CD4-positive, alpha-beta T cell treated with Interferon alpha-2 for 1 hour (primary cell): ENCODE data around the gene SPDYE3.
"Not testable (repeated sequence)": the region's sequence is repeated elsewhere in the genome, so short reads cannot be mapped to it uniquely, and the experiment has no call there.

Experiments used
- DNase-seq, 2 donors: peaks; one replicate each; pipeline ENCODE4 v3.0.0-alpha.2; 2020 to 2022

Gene SPDYE3

GRCh38 chr7:100292162-100292561 lies 15.3 kb upstream of the SPDYE3 start:
- DNase-seq = not testable (repeated sequence)

- not testable (repeated sequence) for DNase-seq
These were observed 12.2 kb upstream of the SPDYE3 start for GRCh38 chr7:100295269-100295668.

- not testable (repeated sequence) for DNase-seq
These were observed 9.5 kb upstream of the SPDYE3 start for GRCh38 chr7:100297852-100298631.

- DNase-seq = not testable (repeated sequence)
These were observed 8.9 kb upstream of the SPDYE3 start for GRCh38 chr7:100298632-100298895.

DNA sequence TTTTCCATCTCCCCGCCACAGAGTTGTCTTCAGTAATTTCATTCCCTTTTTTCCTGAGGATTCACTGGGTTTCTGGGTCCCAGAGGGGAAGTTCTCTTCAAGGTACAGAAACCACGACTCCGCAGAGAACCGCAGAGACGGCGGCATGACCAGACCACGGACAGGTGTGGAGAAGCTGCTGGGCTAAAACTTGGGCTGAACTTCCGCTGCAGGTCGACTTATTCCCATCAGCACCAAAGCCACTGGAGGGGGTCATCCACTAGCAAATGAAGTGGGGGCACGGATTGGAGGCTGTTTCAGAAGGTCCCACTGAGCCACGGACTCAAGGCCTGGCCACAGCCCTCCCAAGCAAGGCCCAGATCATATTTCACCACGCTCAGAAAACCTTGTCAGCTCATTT lies 3.0 kb upstream of the SPDYE3 start:
- not testable (repeated sequence) for DNase-seq

GRCh38 chr7:100318329-100318728 lies 10.8 kb downstream of the SPDYE3 start:
- DNase-seq = not testable (repeated sequence)

DNA sequence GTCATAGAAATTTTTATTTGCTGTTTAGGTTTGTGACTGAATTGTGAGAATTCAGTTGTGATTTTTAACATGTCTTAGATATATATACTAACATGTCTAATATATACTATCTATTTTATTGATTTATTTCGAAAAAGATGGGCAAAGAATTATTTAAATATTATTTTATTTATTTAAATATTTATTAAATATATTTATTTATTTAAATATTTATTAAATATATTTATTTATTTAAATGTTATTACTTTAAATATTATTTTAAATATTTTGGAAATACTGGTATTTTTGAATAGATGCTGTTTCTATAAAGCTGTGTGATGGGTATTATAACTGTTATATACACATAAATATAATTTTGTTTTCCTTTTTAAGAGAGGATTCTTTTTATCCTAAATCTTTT lies 14.1 kb downstream of the SPDYE3 start:
- DNase-seq = not testable (repeated sequence)

- DNase-seq = not testable (repeated sequence)
These were observed 16.7 kb downstream of the SPDYE3 start for GRCh38 chr7:100324194-100324593.

- not testable (repeated sequence) for DNase-seq
These were observed 18.2 kb downstream of the SPDYE3 start for GRCh38 chr7:100325671-100326070.

- not testable (repeated sequence) for DNase-seq
These were observed 19.4 kb downstream of the SPDYE3 start for GRCh38 chr7:100326914-100327313.

- DNase-seq = peak; percentile 92
These were observed 28.3 kb downstream of the SPDYE3 start for GRCh38 chr7:100335566-100336466.

DNA sequence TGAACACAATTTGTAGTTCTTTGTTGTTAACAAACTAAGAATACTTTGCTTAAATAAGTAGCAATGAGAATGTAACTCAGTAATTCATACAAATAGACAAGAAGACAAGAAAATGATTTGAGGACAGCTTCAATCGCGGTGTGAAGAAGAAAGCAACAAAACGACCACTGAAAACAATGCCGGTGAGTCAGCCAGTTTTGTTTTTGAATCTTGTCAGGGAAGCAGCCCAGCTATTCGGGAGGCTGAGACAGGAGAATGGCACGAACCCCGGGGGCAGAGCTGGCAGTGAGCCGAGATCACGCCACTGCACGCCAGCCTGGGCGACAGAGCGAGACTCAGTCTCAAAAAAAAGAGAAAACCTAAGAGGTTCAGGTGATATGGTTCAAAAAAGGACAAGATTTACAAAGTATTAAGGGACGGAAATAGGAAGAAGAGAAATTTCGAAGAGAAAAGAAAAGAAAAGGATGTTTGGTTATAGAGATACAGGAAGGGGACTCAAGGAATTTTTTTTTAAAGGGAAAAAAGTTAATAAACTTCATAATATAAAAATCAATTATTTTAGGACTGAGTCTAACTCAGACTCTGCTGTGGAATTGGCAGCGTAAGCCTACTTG lies 30.7 kb downstream of the SPDYE3 start:
- DNase-seq = not testable (repeated sequence)

DNA sequence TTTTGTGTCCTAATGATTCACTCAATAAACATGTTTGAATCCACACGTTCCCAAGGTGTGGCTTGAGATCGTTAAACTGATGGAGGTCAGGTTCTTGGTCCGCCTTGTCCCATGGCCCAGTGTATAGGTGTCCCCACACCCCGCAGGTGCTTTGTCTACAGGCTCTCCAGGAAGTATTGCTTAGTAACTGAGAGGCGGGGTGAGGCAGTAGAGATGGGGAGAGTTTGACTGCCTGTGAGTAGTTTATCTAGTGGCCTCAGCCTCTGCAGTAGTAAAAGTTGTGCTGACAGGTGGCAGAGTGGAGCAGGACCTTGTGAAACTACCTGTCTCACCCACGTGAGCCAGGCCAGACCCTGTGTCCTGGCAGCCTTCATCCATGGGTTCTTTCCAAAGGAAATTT lies 33.8 kb downstream of the SPDYE3 start:
- not testable (repeated sequence) for DNase-seq

DNA sequence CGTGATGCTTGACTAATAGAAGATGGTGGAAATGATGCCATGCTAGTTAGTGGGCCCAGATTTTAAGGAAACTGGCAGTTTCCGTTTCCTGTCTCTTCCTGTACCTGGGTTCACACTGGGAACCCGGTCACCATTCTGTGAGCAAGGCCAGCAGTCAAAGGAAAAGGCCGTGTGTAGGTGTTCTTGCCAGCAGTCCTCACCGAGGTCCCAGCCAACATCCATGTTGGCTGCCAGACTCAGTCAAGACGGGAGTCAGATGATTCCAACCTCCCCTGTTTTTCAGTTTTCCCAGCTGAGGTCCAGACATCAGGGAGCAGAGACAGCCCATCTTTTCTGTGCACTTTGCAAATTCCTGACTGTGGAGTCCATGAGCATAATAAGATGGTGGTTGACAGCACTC lies 35.3 kb downstream of the SPDYE3 start:
- no peak for DNase-seq

DNA sequence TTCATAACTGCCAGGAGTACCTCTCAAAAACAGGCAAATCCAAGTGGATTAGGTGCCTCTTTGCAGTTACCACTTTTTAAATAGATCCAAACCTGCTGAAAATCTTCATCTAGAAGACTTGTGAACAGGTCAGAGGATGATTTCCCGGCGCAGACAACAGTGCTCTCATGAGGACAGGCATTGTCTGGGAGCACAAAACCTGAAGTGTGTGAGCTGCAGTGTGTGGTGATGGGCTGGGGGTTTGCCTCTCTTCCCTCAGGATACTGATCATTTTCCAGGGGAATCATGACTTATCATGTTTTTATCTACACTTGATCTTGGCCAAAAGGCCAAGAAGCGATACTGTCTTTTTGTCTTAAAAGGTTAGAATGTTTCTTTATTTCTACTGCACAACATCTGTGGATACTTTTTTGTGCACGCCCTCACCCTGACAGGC lies 36.6 kb downstream of the SPDYE3 start:
- not testable (repeated sequence) for DNase-seq

GRCh38 chr7:100344560-100345287 lies 37.2 kb downstream of the SPDYE3 start:
- DNase-seq = peak; percentile 95 to 97

- peak; percentile 83 to 85 for DNase-seq
These were observed 37.8 kb downstream of the SPDYE3 start for GRCh38 chr7:100345288-100345672.

DNA sequence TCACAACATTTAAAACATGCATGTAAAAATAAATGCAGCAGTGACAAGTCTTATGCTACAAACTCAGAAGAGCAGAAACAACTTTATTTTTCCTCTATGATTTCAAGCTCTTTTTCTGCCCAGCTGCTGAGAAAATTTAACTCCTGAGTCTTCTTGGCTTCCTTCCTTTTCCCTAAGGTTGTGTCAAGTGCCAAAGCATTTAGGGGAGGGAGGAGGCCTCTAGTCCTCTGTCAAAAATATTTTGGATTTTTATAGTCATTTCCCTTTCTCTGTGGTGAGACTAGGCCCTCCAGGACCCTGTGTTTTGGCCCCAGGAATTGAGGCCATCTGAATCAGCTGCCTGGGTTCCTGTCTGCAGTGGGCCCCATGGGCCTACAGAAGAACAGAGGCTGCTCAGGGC lies 39.4 kb downstream of the SPDYE3 start:
- DNase-seq = no peak

DNA sequence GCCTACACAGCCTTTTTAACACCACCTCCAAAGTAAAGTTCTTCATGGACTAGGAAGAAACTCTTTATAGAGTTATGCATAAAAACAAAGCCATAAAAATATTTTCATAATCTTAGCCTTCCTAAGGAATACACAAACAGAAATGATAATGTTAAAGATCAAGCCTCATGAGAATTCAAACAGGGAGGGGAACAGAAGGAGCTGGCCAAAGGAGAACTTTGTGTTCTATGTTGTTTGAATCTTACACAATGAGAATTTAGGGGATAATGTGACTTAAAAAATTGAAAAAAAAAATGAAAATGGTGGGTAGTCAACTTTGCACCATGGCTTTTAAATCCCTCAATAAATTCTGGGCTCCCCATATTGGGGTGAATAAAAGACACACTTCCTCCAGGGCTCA lies 41.3 kb downstream of the SPDYE3 start:
- DNase-seq = no peak

DNA sequence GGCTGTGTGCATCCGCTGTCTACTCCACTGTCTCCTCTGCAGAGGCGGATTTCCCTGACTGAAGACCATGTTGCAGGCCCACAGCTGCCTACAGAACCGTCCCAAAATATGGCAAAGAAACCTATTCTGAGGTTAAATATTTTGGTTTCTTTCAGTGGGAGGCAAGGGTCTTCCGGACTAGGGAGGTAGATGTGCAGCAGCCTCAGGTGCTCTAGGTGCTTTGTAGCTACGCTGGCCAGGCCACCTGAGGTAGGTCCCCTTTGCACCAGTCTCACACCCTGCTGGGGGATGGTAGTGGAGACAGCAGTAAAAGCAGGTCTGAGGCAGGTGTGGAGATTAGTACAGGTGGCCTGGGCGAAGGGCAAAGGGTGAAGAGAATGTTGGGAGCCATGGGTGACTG lies 42.3 kb downstream of the SPDYE3 start:
- no peak for DNase-seq

DNA sequence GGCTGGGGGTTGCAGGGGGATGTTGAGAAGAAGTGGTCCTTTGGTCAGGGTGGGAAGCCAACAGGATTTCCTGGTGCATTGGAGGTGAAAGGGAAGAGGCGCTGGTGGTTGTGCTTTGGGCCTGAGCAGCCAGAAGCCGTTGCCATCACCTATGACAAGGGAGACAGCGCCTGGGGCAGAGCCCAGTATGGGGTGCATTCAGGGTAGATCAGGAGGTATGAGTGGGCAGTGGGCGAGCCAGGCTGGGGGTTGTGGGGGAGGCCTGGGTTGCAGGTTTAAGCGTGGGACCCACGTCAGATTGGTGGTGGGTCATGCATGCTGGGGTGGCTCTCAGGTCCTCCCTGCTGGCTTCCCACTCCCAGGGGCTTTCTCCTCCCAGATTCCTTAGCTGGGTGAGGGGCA lies 44.2 kb downstream of the SPDYE3 start:
- no peak for DNase-seq

DNA sequence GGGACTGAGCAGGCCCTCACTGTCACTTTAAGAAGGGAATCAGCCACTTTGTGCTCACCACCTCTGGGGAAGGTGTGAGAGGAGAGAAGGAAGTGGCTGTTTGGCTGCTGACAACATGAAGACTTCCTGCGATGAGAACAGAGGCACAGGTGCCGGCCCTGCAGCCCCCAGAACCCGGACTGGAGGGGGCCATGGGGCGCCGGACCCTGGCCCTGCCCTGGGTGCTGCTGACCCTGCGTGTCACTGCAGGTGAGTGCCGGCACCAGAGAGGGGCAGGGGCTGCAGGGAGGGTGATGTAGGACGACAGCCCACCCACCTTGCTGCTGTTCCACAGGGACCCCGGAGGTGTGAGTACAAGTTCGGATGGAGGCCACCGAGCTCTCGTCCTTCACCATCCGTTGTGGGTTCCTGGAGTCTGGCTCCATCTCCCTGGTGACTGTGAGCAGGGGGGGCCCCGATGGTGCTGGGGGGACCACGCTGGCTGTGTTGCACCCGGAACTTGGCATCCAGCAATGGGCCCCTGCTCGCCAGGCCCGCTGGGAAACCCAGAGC lies 44.8 kb downstream of the SPDYE3 start:
- DNase-seq = not testable (repeated sequence)
